ENCODE results near the gene GALNT12. TPM values are rescaled to one million over a fixed set of nuclear protein-coding genes. Genes with fewer than 3 reads are reported as not detected.

GALNT12 gene
- total and polyA plus RNA-seq, 8 donors: 4.2 to 12.2 (median 9.6) TPM

GRCh38 chr9:98780059-98780749 is 27.3 kb upstream of the GALNT12 start:
- H3K36me3 ChIP-seq: peaks cover 0 to 5% (median 0%) of the 10 kb centered on the region in 3 donors
- ATAC-seq (no peak), FAIRE-seq (no peak), DNase-seq (no peak)
- no peaks in the 10 kb centered on the region for H3K27me3 ChIP-seq
- H3K4me1 ChIP-seq: no peaks in the 10 kb centered on the region
- TF ChIP-seq CTCF (IDR thresholded peaks at IDR 0.05): no peak
- no peak overlapping the region for H3K27ac ChIP-seq
- intact Hi-C loops (cut with DNase I): no loop called here
- 93 to 94% methylated on average over 11 of the region's 11 CpGs for WGBS, 2 donors
- no peaks in the 10 kb centered on the region for H3K9me3 ChIP-seq
- no peak overlapping the region for H3K4me3 ChIP-seq

- ATAC-seq (peak in 3 of 4 donors; percentile 72 to 79 (median 72)), FAIRE-seq (no peak), DNase-seq (no peak)
- no peaks in the 10 kb centered on the region for H3K27me3 ChIP-seq
- WGBS, 2 donors: 82 to 83% methylated on average over 11 of the region's 11 CpGs
- no peak for TF ChIP-seq CTCF (IDR thresholded peaks at IDR 0.05)
- H3K27ac ChIP-seq: no peak overlapping the region
- no peaks in the 10 kb centered on the region for H3K4me1 ChIP-seq
- peaks cover 0 to 5% (median 0%) of the 10 kb centered on the region in 3 donors for H3K36me3 ChIP-seq
- H3K4me3 ChIP-seq: no peak overlapping the region
- intact Hi-C loops (cut with DNase I): no loop called here
- no peaks in the 10 kb centered on the region for H3K9me3 ChIP-seq
Observed at GRCh38 chr9:98781588-98782383, 25.7 kb upstream of the GALNT12 start.

- Histone ChIP-seq H3K9me3 (no peaks in the 10 kb centered on the region), H3K4me3 (no peak overlapping the region), H3K27me3 (no peaks in the 10 kb centered on the region), H3K36me3 (peaks cover 0 to 5% (median 0%) of the 10 kb centered on the region in 3 donors), H3K4me1 (no peaks in the 10 kb centered on the region), H3K27ac (no peak overlapping the region)
- no peak for ATAC-seq
- TF ChIP-seq CTCF (IDR thresholded peaks at IDR 0.05): no peak
- no peak for DNase-seq
- intact Hi-C loops (cut with DNase I): no loop called here
- FAIRE-seq: no peak
- 91 to 92% methylated on average over 16 of the region's 16 CpGs for WGBS, 2 donors
Observed at GRCh38 chr9:98783518-98784226, 23.8 kb upstream of the GALNT12 start.

GRCh38 chr9:98784831-98785806 is 22.4 kb upstream of the GALNT12 start:
- H3K4me3 ChIP-seq: no peak overlapping the region
- 74 to 78% methylated on average over 11 of the region's 11 CpGs for WGBS, 2 donors
- peaks cover 0 to 5% (median 0%) of the 10 kb centered on the region in 3 donors for H3K36me3 ChIP-seq
- no peaks in the 10 kb centered on the region for H3K27me3 ChIP-seq
- no peaks in the 10 kb centered on the region for H3K9me3 ChIP-seq
- intact Hi-C loops (cut with DNase I): no loop called here
- FAIRE-seq (no peak), ATAC-seq (no peak), DNase-seq (no peak)
- H3K27ac ChIP-seq: no peak overlapping the region
- no peaks in the 10 kb centered on the region for H3K4me1 ChIP-seq
- TF ChIP-seq CTCF (IDR thresholded peaks at IDR 0.05): no peak

Data from pancreas (tissue), 10 donors.